ENCODE results near the gene OGG1.

DNA sequence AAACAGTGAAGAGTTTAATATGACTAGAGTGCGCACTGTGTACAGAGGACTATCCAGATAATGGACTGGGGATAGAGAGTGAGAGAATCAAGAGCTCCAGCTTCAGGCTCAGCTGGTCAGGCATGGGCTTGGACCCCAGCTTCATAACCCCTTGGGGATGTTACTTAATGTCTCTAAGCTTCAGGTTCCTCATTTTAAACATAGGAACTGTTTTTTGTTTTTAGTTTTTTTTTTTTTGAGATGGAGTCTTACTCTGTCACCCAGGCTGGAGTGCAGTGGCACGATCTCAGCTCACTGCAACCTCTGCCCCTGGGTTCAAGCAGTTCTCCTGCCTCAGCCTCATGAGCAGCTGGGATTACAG lies 28.1 kb upstream of the OGG1 start:
- TF ChIP-seq POLR2A (IDR thresholded peaks at IDR 0.05; ENCODE audit: low read length) (no peak), GATA3 (IDR thresholded peaks at IDR 0.05; ENCODE audit: borderline replicate concordance) (no peak)
